CD4-positive, alpha-beta T cell treated with Interleukin-2 at 100 ng/mL for 4 hours (primary cell): ENCODE data around the gene GRIN2D.

ENCODE experiments used
- DNase-seq: peaks from one replicate; pipeline ENCODE4 v3.0.0-alpha.2; 2020; ENCODE audit warnings: low spot score

GRIN2D gene

GRCh38 chr19:48393559-48394330 lies at the start of gene GRIN2D:
Gene GRIN2D (plus strand): TSS chr19:48393668. CDS start chr19:48398393, 4,725 bp downstream.
- DNase-seq, result no peak

- no peak for DNase-seq
Observed at GRCh38 chr19:48344892-48345291, 48.6 kb upstream of the GRIN2D start.

- no peak for DNase-seq
Observed at GRCh38 chr19:48346191-48346590, 47.3 kb upstream of the GRIN2D start.

- DNase-seq, result no peak
Observed at GRCh38 chr19:48348045-48348444, 45.4 kb upstream of the GRIN2D start.

- no peak for DNase-seq
Observed at GRCh38 chr19:48348737-48349136, 44.7 kb upstream of the GRIN2D start.

GRCh38 chr19:48350856-48351255 lies 42.6 kb upstream of the GRIN2D start:
- DNase-seq, result no peak

GRCh38 chr19:48351341-48351752 lies 42.1 kb upstream of the GRIN2D start:
- peak; percentile 81 for DNase-seq

GRCh38 chr19:48353677-48354076 lies 39.8 kb upstream of the GRIN2D start:
- no peak for DNase-seq

- DNase-seq, result no peak
Observed at GRCh38 chr19:48354332-48354992, 39.0 kb upstream of the GRIN2D start.

- DNase-seq, result no peak
Observed at GRCh38 chr19:48355365-48355954, 38.0 kb upstream of the GRIN2D start.

GRCh38 chr19:48359123-48359522 lies 34.3 kb upstream of the GRIN2D start:
- DNase-seq, result no peak

GRCh38 chr19:48361912-48362311 lies 31.6 kb upstream of the GRIN2D start:
- DNase-seq, result no peak

- peak; percentile 88 for DNase-seq
Observed at GRCh38 chr19:48362716-48363499, 30.6 kb upstream of the GRIN2D start.

- DNase-seq, result no peak
Observed at GRCh38 chr19:48363500-48363809, 30.0 kb upstream of the GRIN2D start.

- DNase-seq, result peak; percentile 99
Observed at GRCh38 chr19:48363810-48364597, 29.5 kb upstream of the GRIN2D start, which contains the start of the genes SYNGR4 and TMEM143. Gene SYNGR4 (plus strand): TSS chr19:48364367. CDS start chr19:48365843, 1,476 bp downstream. Gene TMEM143 (minus strand): TSS chr19:48363940. CDS start chr19:48363920, 20 bp downstream.

- no peak for DNase-seq
Observed at GRCh38 chr19:48364598-48365348, 28.7 kb upstream of the GRIN2D start.

GRCh38 chr19:48365602-48366001 lies 27.9 kb upstream of the GRIN2D start:
- no peak for DNase-seq

- no peak for DNase-seq
Observed at GRCh38 chr19:48367855-48368254, 25.6 kb upstream of the GRIN2D start.

GRCh38 chr19:48368936-48369335 lies 24.5 kb upstream of the GRIN2D start:
- no peak for DNase-seq

GRCh38 chr19:48370955-48371354 lies 22.5 kb upstream of the GRIN2D start:
- DNase-seq, result no peak

GRCh38 chr19:48371367-48371766 lies 22.1 kb upstream of the GRIN2D start:
- no peak for DNase-seq
